Stimulated activated CD8-positive, alpha-beta memory T cell treated with anti-CD3 and anti-CD28 coated beads, Interleukin-4, amount 100 ng/mL, for 1 hour (primary cell): ENCODE measurements around the gene PPP3CA.

Source experiments
- DNase-seq, 2 donors: peaks; one replicate each; pipeline ENCODE4 v3.0.0-alpha.2; 2020; ENCODE audit warnings: low read depth in 2 of 2, low spot score in 1 of 2

Gene PPP3CA

DNA sequence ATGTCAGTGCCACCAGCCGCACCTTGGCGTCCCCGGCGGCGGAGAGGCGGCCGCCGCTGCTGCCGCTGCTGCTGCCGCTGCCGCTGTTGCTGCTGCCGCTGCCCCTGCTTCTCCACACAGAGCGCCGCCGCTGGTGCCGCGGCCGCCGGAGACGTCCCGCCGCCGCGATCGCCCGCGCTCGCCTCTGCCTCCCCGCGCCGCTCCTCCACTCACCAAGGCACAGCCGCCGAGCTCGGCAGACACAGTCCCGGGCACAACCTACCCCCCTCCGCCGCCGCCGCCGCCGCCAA lies at the start of gene PPP3CA:
Gene PPP3CA (minus strand): TSS at position 260 of the 290 bp plus-strand sequence.
- DNase-seq: no peak

DNA sequence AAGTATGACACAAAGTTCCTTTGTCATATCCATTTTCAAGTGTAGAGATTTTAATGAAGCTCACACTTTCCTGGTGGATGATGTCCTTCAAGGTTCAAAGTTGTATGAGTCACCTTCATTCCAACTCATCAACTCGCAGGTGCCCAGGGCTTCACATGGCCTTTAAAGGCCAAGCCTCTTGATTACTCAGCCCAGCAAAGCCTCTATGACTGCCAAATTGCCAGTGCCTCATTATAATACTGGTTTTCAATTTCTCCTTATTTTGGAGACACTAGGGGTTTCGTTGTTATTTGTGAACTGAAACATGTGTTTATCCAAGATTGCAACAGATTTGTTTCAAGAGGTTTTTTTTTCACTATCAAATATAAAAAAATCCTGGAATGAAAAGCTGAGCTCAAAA lies 45.9 kb upstream of the PPP3CA start:
- DNase-seq: no peak

DNA sequence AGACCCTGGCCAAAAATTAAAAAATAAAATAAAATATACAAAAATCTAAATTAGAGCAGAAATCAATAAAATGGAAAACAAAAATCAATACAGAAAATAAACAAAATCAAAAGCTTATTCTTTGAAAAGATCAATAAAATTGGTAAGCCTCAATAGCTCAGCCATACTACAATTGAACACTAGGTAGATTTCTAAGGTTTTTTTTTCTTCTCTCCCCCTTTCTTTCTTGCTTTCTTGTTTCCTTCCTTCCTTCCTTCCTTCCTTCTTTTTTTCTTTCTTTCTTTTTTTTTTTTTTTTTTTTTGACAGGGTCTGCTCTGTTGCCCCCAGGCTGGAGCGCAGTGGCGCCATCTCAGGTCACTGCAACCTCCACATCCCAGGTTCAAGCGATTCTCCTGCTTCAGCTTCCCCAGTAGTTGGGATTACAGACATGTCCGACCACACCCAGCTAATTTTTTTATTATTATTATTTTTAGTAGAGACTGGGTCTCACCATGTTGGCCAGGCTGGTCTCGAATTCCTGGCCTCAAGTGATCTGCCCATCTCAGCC lies 23.4 kb upstream of the PPP3CA start:
- no peak for DNase-seq

DNA sequence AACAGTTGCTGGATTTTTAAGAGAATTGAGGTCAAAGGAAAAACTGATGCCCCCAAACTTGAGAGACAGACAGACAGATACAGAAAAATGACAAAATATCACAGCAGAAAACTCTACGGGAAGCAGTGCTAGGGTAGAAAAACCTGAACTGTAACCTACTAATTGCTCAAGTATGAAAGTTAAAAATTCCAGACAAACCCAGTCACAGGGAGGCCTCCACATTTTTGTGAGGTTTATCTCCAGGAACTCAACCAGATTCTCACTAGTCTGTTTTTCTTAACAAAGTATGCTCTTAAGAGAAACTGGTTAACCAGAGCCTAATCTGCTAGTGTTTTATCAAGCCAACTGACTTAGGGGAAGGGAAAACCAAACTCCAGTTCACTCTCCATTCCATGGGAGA lies 19.9 kb upstream of the PPP3CA start:
- no peak for DNase-seq

DNA sequence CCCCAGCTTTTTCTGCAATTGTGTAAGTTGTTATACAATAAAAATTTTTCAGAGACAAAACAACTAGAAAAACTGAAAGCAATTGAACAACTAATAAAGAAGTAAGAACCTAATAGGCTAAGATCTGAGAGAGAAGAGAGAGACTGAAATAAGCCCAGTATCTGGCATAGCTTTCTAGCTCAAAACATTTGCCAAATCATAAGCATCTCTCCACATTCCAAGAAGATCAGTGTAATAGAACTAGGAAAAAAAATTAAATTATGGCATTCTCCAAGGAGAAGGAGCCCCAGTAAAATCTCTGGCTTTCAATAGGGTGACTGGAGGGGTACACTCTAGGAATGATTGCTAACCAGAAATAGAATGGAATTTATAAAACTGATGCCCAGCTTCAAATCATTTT lies 19.0 kb upstream of the PPP3CA start:
- DNase-seq: no peak

DNA sequence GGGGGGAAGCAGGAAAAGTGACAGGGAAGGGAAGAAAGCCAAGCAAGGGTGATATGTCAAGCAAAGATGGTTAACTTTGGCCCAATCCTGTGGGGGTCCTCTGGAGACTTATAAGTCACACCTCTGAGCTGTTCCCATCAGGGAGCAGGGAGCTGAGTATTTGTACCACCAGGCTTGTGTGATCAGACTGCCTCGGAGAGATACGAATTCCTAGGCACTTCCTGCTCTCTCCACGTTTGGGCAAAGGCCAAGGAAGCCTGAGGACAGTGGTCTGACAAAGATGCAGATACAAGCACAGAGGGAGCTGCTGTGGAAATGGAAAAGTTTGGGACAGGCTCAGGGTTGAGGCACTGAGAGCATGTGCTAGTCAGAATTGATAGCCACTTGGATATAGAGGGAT lies 10.4 kb upstream of the PPP3CA start:
- DNase-seq: no peak

DNA sequence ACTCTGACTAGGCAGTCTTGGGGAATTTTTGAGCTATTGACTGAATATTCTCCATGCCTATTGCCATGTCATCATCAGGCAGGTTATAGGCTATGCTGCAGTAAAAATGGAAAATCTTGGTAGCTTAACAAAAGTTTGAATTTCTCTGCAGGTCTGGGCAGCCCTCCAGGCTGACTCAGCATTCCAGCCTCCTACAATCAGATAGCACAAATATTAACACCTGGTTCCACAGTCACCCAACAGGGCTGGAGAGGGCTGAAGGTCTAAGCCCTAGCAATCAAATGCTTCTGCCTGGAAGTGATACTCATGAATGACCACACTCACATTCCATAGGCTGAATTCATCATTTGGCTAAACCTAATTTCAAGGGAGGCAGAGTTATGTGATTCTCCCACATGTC lies 9.6 kb upstream of the PPP3CA start:
- DNase-seq: no peak

DNA sequence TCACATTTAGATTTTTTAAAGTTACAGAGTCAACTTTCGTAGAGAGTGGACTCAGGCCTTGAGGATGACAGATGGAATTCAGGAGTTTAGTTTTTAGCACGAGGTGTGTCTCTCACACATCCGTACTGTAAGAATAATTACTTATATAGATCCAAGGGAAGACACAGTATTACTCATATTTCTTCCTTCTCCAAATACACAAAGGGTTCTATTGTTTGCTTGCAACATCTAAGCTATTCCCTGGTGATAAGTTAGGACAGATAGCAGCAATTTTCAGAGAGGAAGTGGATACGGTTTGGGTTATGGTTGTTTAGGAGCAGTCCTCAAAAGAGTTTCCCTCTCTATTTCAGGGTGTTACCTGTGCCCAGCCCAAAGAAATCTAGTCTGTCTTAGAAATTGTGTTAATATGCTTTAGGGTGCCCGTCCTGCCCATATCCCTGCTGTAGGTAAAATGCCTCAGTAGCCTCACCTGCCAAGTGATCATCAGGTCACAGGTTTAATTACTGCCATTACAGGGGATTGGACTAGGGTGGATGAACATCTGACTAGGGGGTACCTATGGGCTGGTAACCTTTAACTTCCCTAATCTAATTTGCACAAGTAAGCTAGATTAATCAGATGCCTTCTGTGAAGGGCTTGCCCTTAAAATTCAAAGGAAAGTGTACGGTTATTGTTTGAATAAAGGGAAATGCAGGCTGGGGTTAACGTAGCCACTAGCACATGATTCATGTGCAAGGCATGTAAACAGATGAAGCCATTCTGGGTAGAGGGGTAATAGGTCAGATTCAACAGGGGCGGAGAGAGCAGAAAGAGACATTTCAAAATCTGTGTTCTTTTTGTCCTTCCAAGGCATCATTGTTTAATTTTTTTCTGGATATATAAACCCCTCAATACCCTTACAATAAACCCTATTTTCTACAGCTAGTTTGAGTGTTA lies 8.7 kb upstream of the PPP3CA start:
- DNase-seq: no peak

DNA sequence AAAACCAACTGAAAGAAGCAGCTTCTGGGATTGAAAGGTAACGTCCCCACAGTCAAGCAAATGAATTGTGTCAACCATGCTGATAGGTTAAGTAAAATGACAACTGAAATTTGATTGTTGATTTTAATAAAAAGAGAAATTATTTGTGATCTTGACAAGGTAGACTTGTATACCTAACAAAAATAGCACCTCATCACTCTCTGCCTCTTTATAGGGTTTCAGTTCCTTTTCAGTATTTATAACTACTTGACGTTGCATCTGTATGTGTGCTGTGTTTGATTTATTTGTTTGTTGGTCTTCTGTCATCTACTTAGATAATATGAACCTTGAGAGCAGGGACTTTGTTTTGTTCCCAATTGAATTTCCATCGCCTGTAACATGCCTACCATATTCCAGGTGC lies 7.9 kb upstream of the PPP3CA start:
- DNase-seq: no peak

DNA sequence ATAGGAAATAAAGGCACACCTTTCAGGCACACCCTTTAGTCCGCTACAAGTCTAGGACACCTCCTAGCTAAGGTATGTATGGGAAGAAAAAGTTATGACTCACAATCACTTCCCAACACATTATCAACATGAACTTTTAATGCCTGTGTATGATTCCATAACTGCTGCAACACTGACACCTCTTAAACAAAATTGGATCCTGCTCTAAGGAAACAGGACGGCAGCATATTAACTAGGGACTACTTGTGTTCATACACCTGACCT lies 2.4 kb upstream of the PPP3CA start:
- DNase-seq: no peak

DNA sequence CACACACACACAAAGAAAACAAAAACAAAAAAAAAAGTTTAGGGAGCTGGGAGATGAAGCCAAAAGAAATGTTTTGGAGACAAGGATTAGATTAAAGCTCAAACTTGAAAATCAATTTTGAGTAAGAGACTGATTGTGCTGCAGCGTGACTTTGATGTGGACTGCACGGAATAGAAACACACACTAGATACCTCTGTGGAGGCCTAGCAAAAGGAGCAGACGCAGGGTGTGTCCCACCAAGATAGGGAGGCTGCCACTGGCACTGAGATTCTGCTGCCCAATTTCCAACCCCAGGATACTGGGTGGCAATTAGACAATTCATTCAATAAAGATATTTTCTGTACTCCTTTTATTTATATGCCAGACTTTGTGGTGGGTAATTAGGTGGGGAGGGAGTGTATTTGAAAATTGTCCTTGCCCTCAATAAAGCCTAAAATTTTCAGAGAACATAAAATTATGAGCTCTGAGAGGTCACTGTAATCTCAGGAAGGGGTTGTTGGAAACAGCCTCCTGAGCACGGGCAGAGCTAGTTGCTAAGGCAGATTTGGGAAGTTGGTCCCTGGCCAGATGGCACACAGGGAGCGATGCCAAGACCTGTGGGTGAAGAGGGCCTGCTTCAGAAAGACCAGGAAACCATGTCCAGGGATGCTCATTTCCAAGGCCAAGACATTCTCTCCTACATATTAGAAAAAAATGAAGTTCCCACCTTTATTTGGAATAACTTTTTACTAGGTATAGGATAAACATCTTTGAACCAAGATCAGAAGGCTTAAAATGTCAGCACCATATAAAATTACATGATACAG lies 1.9 kb upstream of the PPP3CA start:
- DNase-seq: no peak

DNA sequence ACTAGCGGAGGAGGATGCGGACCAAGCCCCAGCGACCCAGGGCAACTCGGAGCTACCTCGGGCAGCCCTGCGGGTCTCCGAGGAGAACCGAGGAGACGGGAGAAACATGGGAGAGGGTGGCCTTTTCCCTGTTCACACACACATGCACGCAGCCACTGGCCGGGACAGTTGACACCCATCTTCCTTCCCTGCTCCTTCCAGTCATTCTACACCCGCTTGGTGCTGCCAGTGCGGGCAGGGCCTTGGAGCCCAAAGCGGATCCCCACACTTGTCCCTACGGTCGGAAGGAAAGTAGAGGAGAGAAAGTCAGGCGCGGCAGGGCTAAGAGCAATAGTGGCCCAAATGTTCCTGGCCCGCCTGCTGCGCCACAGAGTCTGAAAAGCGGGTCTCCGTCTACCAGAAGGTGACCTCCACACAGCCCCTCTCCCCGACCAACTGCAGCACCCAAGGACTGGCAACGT lies 1.1 kb upstream of the PPP3CA start:
- no peak for DNase-seq

DNA sequence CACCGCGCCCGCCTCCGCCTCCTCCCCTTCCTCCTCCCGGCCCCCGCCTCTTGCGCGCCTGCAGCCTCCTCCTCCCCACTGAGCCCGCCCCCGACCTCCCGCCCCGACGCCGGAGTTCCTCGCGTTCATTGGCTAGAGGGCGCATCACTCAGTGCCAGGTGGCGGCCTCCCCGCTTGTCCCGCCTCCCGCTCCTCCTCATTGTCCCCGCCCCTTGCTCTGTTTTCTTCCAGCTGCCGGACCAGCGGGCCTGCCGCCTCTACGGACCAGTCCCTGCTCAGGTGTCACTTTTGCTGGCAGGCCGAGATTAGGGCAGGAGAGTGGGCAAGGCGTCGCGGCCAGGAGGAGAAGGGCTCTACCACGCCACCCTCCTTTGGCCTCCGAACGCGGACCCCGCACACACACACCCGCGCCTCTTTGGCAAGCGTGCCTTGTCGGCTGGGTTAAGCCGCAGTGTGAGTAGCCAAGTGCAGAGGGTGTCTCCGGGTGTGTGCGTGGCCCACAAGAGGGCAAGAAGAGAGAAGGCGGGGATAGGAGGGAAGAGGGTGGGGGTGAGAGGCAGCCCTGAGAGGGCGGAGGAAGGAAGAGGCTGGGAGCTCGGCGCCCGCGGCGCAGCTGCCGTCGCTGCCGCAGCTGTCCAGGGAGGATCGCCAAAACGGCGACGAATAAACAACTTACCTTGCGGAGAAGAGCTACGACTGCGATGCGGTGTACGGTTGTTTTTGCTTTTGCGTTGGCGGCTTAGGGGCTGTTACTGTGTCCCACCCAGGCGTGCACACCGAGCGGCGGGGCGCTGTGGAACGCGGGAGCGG lies 436 bp upstream of the PPP3CA start:
- DNase-seq: peak; percentile 99

DNA sequence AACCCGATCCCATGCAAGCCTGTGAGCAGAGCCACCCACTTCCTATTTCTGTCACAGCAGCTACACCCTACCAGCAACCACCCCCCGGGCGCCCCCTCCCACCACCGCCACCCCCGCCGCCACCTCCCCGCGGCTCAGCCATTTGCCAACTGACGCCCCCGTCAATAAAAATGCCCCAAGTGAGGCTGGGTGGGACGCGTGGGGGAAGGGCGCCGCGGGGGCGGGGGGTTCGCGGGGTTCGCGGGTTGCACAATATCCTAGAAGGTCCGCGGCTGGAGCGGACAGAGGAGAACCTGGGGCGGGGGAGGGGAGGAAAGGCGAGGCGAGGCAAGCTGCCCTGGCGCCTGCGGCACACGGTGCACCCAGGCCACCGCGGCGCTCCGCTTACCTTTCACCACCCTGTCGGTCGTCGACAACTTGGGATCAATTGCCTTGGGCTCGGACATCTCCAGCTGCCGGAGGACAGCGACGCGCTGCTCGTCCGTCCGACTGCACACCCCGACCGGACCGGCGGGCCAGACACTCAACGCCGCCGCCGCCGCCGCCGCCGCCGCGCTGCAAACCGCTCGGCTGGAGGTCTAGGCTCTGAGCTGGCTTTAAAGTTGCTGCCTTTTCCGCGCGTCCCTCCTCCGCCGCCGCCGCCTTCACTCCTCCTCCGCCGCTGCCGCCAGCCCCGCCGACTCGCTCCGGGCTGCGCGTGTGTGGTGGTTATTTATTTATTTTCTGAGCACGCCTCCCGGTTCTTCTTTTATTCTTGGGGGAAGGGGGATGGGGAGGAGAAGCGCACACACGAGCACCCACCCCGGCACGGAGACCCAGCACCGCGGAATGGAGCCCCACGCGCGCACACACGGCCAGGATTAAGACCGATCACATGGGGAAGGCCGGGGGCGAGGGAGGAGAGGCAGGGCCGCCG lies 717 bp downstream of the PPP3CA start:
- peak; percentile 23 to 45 for DNase-seq

DNA sequence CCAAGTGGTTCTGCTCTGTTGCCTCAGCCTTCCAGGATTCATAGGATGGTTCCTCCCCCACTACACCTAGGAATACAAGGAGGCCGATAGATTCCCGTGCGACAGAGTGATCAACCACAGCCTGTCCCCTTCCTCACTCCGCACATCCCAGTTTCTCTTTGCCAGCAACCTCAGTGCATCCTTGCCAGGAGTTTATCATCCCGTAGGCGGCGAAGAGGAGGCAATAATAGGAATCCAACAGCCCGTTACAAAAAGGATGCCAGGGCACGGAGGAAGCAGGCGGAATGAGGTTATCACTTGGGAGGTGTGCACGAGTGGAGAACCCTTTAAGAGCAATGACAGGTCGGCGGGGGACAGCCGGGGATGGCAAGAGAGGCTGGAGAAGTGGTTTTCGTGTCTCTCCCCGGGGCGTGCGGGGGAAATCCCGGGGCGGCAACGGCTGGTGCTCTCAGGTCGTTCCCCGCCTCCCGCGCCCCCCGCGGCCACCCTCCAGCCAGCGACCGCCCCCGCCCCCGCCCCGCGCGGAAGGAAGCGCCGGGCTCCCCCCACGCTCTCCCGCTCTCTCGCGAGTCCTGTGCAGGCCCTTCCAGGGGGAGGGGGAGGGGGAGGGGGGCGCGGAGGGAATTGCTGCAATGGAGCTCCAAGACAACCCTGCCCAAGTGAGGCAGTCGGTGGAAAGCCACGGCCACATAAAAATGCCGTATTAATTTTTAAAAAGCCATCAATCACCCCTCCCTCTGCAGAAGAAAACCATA lies 1.6 kb downstream of the PPP3CA start:
- DNase-seq: peak; percentile 9 to 20

DNA sequence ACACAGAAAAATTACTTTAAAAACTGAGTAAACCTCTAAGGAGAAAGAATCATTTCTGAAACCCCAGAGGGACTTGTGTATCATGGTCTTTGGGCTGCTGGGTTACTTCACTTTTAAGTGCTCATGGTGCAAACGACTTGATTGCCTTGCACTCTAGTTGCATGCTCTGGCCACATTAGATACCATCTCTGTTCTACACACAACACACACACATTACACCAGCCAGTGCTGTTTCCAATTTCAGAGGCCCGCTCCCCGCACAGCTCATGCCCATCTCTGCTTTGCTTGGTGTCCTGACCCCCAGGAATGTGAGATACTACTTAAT lies 2.1 kb downstream of the PPP3CA start:
- no peak for DNase-seq

DNA sequence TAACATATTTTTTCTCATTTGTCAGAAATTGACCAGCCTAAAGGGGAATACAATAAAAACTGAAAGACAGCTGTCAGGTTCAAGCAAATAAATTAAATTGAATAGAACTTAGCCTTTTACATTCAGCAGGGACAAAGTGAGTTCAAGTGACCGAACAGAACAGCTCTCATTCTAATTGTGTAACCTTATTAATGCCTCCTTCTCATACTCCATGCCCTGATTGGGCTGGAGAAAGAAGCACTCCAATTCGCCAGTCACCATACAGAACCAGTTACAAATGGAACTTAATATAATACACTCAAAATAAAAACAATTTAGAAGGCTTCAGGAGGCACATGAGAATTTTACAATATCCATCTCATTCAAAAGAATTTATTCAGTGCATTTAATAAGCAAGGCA lies 8.0 kb downstream of the PPP3CA start:
- no peak for DNase-seq

DNA sequence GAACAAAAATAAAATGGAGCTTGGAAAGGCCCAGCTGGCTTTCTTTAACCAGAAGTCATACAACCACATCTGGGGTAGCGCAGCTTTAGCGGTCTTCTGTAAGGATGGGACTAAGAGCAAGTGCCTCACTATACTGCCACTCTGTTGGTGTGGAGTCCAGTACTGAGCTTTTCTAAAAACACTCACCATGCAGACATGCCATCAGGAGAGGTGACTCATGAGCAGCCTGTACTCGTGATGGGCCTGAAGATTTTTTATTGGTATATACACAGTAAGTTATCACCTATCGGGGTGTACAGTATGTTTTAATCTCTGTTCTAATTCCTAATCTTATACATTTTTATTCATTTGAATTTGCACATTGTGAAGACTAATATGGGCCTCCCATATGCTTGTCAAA lies 9.6 kb downstream of the PPP3CA start:
- no peak for DNase-seq

DNA sequence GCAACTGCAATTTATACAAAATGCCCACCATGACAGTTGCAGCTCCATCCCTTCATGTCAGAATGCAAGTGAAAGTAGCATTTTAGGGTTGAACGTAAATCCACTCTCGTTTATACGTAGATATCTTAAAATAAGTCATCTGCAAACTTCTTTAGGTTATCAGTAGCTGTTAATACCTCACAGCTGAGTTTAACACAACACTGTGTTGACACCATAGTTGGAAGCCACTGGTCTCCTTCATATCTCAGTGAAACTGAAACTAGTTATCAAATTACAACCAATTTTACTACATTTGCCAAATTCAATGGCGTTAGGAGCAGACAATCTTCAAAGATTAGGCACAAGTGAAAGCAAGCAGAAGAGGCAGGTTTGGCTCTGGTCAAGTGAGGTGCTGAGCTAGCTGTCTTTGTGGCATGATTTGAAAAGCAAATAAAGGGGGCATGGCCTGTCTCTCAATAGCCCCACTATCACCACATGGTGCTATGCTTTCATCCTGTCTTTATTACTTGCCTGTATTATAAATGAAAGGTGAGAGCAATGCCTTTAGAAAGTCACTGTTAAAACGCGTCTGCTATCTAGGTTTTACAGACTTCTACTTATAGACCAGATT lies 12.3 kb downstream of the PPP3CA start:
- no peak for DNase-seq

DNA sequence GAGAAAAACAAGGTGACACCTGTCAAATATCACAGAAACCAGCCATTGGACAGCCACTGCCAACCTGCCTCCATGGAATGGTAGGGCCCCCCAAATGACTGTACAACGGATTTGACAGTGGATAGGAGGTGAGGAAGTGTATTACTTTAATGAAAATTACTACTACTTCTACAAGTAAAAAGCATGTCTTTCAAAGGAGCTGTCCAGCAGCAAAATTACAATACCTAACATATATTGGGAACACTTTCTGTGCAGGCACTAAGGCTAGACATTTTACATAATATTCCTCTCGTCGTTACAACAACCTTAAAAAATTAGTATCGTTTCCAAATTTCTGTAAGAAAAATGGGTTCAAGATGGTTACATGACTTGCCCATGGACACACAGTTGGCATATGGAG lies 14.9 kb downstream of the PPP3CA start:
- no peak for DNase-seq
